ENCODE data around the gene PDSS2.

DNA sequence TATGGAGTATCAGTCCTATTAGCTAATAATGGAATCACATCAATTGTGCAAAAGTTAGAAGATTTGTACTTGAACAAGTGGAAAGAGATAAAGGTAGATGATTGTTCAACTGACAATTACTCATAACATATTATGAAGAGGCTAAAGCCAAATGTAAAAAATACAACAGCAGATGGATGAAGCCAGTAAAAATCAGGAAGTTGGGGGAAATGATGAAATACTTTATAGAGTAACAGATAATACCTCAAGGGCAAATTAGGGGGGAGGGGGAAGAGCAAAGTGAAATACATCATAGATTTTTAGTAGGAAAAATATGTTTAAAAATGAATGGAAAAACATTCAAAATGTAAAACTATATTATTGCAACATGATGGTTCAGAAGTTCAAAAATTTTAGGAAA is 114.0 kb downstream of the PDSS2 start:
- no peak for TF ChIP-seq POLR2A (IDR thresholded peaks at IDR 0.05; ENCODE audit: low read length)
- TF ChIP-seq GATA1 (IDR thresholded peaks at IDR 0.05; ENCODE audit: low read depth, low read length): no peak
